Measurements from ENCODE around the gene HCFC1R1.

DNA sequence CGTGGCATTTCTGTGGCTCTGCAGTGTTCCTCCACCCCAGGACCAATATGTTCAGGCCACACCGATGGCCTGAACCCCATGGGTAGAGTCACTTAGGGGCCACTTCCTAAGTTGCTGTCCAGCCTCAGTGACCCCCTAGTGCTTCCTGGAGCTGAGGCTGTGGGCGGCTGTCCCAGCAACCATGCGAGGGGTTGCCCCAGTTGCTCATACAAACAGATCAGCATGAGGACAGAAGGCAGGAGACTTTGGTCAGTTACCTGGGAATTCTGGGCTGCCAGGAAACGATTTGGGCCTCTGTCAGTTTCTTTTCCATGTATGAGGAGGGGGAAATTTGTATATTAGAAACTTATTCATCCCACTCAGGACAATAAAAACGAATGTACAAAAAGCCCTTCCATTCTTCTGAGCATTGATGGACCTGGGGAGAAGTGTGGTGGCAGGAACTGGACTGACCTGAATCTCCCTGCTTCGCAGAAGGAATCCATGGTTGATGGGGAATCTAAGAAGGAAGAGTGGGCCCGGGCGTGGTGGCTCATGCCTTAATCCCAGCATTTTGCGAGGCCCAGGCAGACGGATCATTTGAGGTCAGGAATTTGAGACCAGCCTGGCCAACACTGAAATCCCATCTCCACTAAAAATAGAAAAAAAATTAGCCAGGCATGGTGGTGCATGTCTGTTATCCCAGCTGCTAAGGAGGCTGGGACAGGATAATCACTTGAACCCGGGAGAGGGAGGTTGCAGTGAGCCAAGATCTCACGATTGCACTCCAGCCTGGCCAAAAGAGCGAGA, 36.8 kb upstream of the HCFC1R1 start:
- TF ChIP-seq EZH2 (IDR thresholded peaks at IDR 0.05; ENCODE audit: borderline replicate concordance, low read depth, low read length, poor library complexity, severe bottlenecking): no peak
- TF ChIP-seq, protein P1, sequence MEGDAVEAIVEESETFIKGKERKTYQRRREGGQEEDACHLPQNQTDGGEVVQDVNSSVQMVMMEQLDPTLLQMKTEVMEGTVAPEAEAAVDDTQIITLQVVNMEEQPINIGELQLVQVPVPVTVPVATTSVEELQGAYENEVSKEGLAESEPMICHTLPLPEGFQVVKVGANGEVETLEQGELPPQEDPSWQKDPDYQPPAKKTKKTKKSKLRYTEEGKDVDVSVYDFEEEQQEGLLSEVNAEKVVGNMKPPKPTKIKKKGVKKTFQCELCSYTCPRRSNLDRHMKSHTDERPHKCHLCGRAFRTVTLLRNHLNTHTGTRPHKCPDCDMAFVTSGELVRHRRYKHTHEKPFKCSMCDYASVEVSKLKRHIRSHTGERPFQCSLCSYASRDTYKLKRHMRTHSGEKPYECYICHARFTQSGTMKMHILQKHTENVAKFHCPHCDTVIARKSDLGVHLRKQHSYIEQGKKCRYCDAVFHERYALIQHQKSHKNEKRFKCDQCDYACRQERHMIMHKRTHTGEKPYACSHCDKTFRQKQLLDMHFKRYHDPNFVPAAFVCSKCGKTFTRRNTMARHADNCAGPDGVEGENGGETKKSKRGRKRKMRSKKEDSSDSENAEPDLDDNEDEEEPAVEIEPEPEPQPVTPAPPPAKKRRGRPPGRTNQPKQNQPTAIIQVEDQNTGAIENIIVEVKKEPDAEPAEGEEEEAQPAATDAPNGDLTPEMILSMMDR (conservative IDR thresholded peaks at IDR 0.05; ENCODE audit: low read depth, low read length): no peak

Measured in A673 (cell line).